OCI-LY7 (cell line): ENCODE data around the gene SMYD1.

Experiments
- EZH2phosphoT487 ChIP-seq: fragments of 200-600 bp; sonication (generic); IDR thresholded peaks from 2 replicates; pipeline ENCODE4 v1.6.1; 2018; ENCODE audit warnings: low read depth, borderline replicate concordance, mild to moderate bottlenecking, mixed run types, antibody characterized with exemption, low read length, moderate library complexity, mixed read lengths
- TF ChIP-seq, protein P1 (sequence below): fragments of 200-600 bp; sonication (generic); conservative IDR thresholded peaks from 2 replicates; pipeline ENCODE4 v1.5.1; 2014; ENCODE audit warnings: mild to moderate bottlenecking, antibody characterized with exemption, low read length, moderate library complexity, mixed read lengths

DNA sequence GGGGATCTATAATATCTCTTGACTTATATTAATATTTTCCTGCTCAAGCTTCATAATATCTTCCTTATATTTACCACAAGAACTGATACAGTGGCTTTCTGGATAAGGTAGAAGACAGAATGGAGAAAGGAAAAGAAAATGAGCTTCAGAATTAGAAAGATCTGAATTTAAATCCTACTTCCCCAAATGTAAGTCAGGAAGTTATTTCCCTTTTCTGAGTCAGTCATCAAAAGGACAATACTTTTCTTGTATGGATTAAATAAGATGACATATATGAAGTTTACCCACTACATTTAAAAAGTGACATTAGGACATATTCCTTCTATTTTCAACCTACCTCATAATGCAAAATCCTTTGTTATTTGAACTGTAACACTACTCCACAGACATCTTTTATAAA lies 31.0 kb upstream of the SMYD1 start:
- TF ChIP-seq, protein P1, sequence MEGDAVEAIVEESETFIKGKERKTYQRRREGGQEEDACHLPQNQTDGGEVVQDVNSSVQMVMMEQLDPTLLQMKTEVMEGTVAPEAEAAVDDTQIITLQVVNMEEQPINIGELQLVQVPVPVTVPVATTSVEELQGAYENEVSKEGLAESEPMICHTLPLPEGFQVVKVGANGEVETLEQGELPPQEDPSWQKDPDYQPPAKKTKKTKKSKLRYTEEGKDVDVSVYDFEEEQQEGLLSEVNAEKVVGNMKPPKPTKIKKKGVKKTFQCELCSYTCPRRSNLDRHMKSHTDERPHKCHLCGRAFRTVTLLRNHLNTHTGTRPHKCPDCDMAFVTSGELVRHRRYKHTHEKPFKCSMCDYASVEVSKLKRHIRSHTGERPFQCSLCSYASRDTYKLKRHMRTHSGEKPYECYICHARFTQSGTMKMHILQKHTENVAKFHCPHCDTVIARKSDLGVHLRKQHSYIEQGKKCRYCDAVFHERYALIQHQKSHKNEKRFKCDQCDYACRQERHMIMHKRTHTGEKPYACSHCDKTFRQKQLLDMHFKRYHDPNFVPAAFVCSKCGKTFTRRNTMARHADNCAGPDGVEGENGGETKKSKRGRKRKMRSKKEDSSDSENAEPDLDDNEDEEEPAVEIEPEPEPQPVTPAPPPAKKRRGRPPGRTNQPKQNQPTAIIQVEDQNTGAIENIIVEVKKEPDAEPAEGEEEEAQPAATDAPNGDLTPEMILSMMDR, result no peak
- TF ChIP-seq EZH2phosphoT487, result no peak
